Suprapubic skin (tissue), 4 donors: ENCODE data around the gene ASCC2. TPM values are rescaled to one million over a fixed set of nuclear protein-coding genes. Genes with fewer than 3 reads are reported as not detected.
A peak's percentile ranks its signal among the peaks of the same experiment; 100 is the strongest.

Experiments used
- DNase-seq, 2 donors: peaks; one replicate each; pipeline ENCODE4 v3.0.0-alpha.2; 2019; ENCODE audit warnings: low spot score in 2 of 2
- H3K27ac ChIP-seq: fragments of 200-600 bp; sonication (generic); one replicate; pipeline ENCODE4 v1.5.1; 2019
- H3K27me3 ChIP-seq: fragments of 200-600 bp; sonication (generic); one replicate; pipeline ENCODE4 v1.5.1; 2019
- H3K36me3 ChIP-seq: fragments of 200-600 bp; sonication (generic); one replicate; pipeline ENCODE4 v1.5.1; 2019
- H3K4me1 ChIP-seq: fragments of 200-600 bp; sonication (generic); one replicate; pipeline ENCODE4 v1.5.1; 2019
- H3K4me3 ChIP-seq: fragments of 200-600 bp; sonication (generic); one replicate; pipeline ENCODE4 v1.5.1; 2019; ENCODE audit warnings: mild to moderate bottlenecking
- H3K9me3 ChIP-seq: fragments of 200-600 bp; sonication (generic); one replicate; pipeline ENCODE4 v1.5.1; 2019
- CTCF ChIP-seq, 2 donors: fragments of 200-600 bp in 1 of 2; fragments of 450-650 bp in 1 of 2; sonication (generic) in 1 of 2; IDR thresholded peaks; one replicate each; pipeline ENCODE4 v1.5.1; 2016 to 2019; ENCODE audit warnings: antibody characterized with exemption in 2 of 2, mild to moderate bottlenecking in 1 of 2, moderate library complexity in 1 of 2
- EP300 ChIP-seq: sonication (generic); formaldehyde crosslinking; IDR thresholded peaks from one replicate; pipeline ENCODE4 v1.6.1; 2017; ENCODE audit warnings: antibody characterized with exemption
- POLR2A ChIP-seq, 2 donors: fragments of 450-650 bp; IDR thresholded peaks; one replicate each; pipeline ENCODE4 v1.6.1; 2017; ENCODE audit warnings: antibody characterized with exemption in 2 of 2, mild to moderate bottlenecking in 2 of 2, moderate library complexity in 2 of 2
- POLR2AphosphoS5 ChIP-seq, 3 donors: sonication (generic); formaldehyde crosslinking; IDR thresholded peaks; one replicate each; pipeline ENCODE4 v1.6.1; 2017; ENCODE audit warnings: antibody characterized with exemption in 3 of 3
- WGBS: methylation state at CpG from one replicate; pipeline ENCODE4 v1.1.5; 2018; 5-methylcytosine and 5-hydroxymethylcytosine counted together
- total RNA-seq, 4 donors: library from RNA; depleted of rRNA; stranded (reverse); fragments of >200 nt; gene quantifications; one replicate each; pipeline ENCODE4 v1.1.0, GENCODE V29; 2016

The ASCC2 gene
- total RNA-seq: 10 to 100 TPM; 35.6 to 57.3 (median 43.2) TPM

GRCh38 chr22:29837741-29838598 is at the start of gene ASCC2:
TSS of gene ASCC2 (minus strand) at chr22:29838274. CDS start at chr22:29832325, 5,949 bp downstream.
- peaks cover 48% of the 10 kb centered on the region for H3K4me1 ChIP-seq

GRCh38 chr22:29887358-29887757 is 49.3 kb upstream of the ASCC2 start:
- 51% methylated on average over 2 of the region's 2 CpGs for WGBS
- H3K27ac ChIP-seq: no peak overlapping the region

More at GRCh38 chr22:29837741-29838598, at the start of gene ASCC2:
- Histone ChIP-seq H3K4me3 (peak within 1 kb of the TSS; percentile 73), H3K9me3 (no peaks in the 10 kb centered on the region), H3K27ac (peak within 1 kb of the TSS; percentile 73), H3K27me3 (no peaks in the 10 kb centered on the region), H3K36me3 (peaks cover 13% of the 10 kb centered on the region)
- DNase-seq: peak; percentile 100
- no peak for TF ChIP-seq EP300
- no peak for TF ChIP-seq CTCF (IDR thresholded peaks at IDR 0.05)
- peak in 1 of 3 donors; percentile 20 for TF ChIP-seq POLR2AphosphoS5 (IDR thresholded peaks at IDR 0.05)
- TF ChIP-seq POLR2A (IDR thresholded peaks at IDR 0.05): peak in 1 of 2 donors; percentile 39
- under 1% methylated on average over 29 of the region's 54 CpGs for WGBS

GRCh38 chr22:29886596-29886995 is 48.5 kb upstream of the ASCC2 start:
- WGBS: 72% methylated on average over 1 of the region's 1 CpG
- DNase-seq: no peak
- no peak overlapping the region for H3K27ac ChIP-seq
- no peaks in the 10 kb centered on the region for H3K27me3 ChIP-seq
- no peaks in the 10 kb centered on the region for H3K9me3 ChIP-seq
- no peaks in the 10 kb centered on the region for H3K36me3 ChIP-seq
- H3K4me1 ChIP-seq: peaks cover 41% of the 10 kb centered on the region
- TF ChIP-seq EP300 (no peak), POLR2AphosphoS5 (IDR thresholded peaks at IDR 0.05) (no peak), CTCF (IDR thresholded peaks at IDR 0.05) (no peak), POLR2A (IDR thresholded peaks at IDR 0.05) (no peak)
- no peak overlapping the region for H3K4me3 ChIP-seq

More at GRCh38 chr22:29887358-29887757, 49.3 kb upstream of the ASCC2 start:
- no peak overlapping the region for H3K4me3 ChIP-seq
- no peaks in the 10 kb centered on the region for H3K27me3 ChIP-seq
- H3K36me3 ChIP-seq: no peaks in the 10 kb centered on the region
- no peak for DNase-seq
- H3K4me1 ChIP-seq: peaks cover 41% of the 10 kb centered on the region
- TF ChIP-seq EP300 (no peak), CTCF (IDR thresholded peaks at IDR 0.05) (no peak), POLR2AphosphoS5 (IDR thresholded peaks at IDR 0.05) (no peak), POLR2A (IDR thresholded peaks at IDR 0.05) (no peak)
- no peaks in the 10 kb centered on the region for H3K9me3 ChIP-seq

- Histone ChIP-seq H3K4me1 (peaks cover 41% of the 10 kb centered on the region), H3K4me3 (no peak overlapping the region), H3K9me3 (no peaks in the 10 kb centered on the region), H3K27me3 (no peaks in the 10 kb centered on the region), H3K36me3 (no peaks in the 10 kb centered on the region), H3K27ac (no peak overlapping the region)
- no peak for DNase-seq
- WGBS: 57% methylated on average over 4 of the region's 4 CpGs
- TF ChIP-seq EP300 (no peak), CTCF (IDR thresholded peaks at IDR 0.05) (no peak), POLR2A (IDR thresholded peaks at IDR 0.05) (no peak), POLR2AphosphoS5 (IDR thresholded peaks at IDR 0.05) (no peak)
Measured at GRCh38 chr22:29885610-29886009, 47.5 kb upstream of the ASCC2 start.

GRCh38 chr22:29883775-29884097 is 45.7 kb upstream of the ASCC2 start:
- H3K36me3 ChIP-seq: no peaks in the 10 kb centered on the region
- H3K9me3 ChIP-seq: no peaks in the 10 kb centered on the region
- H3K27me3 ChIP-seq: no peaks in the 10 kb centered on the region
- peak overlapping the region; percentile 96 for H3K4me3 ChIP-seq
- TF ChIP-seq EP300 (no peak), POLR2AphosphoS5 (IDR thresholded peaks at IDR 0.05) (no peak), CTCF (IDR thresholded peaks at IDR 0.05) (no peak), POLR2A (IDR thresholded peaks at IDR 0.05) (no peak)
- H3K4me1 ChIP-seq: peaks cover 41% of the 10 kb centered on the region
- no peak for DNase-seq
- WGBS: under 1% methylated on average over 12 of the region's 14 CpGs
- peak overlapping the region; percentile 98 for H3K27ac ChIP-seq
